ENCODE results near the gene BEND2.

DNA sequence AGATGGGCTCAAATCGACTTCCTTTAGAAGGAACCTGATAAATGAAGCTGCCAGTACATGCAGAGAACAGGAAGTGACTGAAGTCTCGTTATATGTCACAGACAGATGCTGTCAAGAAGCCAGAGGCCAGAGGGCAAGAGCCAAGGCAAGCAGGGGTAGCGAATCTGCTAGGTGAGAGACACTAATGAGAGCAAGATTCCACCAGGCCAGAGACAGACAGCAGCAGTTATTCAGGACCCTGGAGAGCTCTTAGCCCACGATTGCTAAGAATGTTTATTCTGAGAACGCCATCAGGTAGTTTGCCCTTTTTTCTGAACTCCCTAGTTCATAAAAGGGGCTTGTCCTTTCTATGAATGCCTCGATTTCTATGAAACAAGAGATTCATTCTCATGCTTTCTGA, 73.7 kb downstream of the BEND2 start:
- TF ChIP-seq, protein P1, sequence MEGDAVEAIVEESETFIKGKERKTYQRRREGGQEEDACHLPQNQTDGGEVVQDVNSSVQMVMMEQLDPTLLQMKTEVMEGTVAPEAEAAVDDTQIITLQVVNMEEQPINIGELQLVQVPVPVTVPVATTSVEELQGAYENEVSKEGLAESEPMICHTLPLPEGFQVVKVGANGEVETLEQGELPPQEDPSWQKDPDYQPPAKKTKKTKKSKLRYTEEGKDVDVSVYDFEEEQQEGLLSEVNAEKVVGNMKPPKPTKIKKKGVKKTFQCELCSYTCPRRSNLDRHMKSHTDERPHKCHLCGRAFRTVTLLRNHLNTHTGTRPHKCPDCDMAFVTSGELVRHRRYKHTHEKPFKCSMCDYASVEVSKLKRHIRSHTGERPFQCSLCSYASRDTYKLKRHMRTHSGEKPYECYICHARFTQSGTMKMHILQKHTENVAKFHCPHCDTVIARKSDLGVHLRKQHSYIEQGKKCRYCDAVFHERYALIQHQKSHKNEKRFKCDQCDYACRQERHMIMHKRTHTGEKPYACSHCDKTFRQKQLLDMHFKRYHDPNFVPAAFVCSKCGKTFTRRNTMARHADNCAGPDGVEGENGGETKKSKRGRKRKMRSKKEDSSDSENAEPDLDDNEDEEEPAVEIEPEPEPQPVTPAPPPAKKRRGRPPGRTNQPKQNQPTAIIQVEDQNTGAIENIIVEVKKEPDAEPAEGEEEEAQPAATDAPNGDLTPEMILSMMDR (IDR thresholded peaks at IDR 0.05): no peak
- TF ChIP-seq POLR2A (IDR thresholded peaks at IDR 0.05) (no peak), EP300 (IDR thresholded peaks at IDR 0.05) (no peak), POLR2AphosphoS5 (IDR thresholded peaks at IDR 0.05) (no peak)

Data from suprapubic skin (tissue), 4 donors.